GM12878 (cell line): Measurements from ENCODE around the gene CSTF1. TPM values are rescaled to one million over a fixed set of nuclear protein-coding genes. Genes with fewer than 3 reads are reported as not detected.
A peak's percentile ranks its signal among the peaks of the same experiment; 100 is the strongest.

Source experiments
- ASH2L ChIP-seq: fragments of 300-600, 200-600 bp; sonication (generic); IDR thresholded peaks from 2 replicates; pipeline ENCODE4 v1.6.1; 2017; ENCODE audit warnings: low read depth, mild to moderate bottlenecking, borderline replicate concordance
- ATF2 ChIP-seq: IDR thresholded peaks from 2 replicates; pipeline ENCODE4 v1.6.1; 2012; ENCODE audit warnings: low read length, inconsistent platforms
- CREB1 ChIP-seq: IDR thresholded peaks from 2 replicates; pipeline ENCODE4 v1.6.1; 2012; ENCODE audit warnings: low read depth, mild to moderate bottlenecking, inconsistent platforms
- DPF2 ChIP-seq: fragments of 450-650 bp; IDR thresholded peaks from 2 replicates; pipeline ENCODE4 v1.6.1; 2017; ENCODE audit warnings: mild to moderate bottlenecking
- FOXM1 ChIP-seq: IDR thresholded peaks from 2 replicates; pipeline ENCODE4 v1.6.1; 2012; ENCODE audit warnings: low read depth, mild to moderate bottlenecking, inconsistent platforms, low read length, moderate library complexity
- HCFC1 ChIP-seq: fragments of 150-350 bp; IDR thresholded peaks from 2 replicates; pipeline ENCODE4 v1.6.1; 2014; ENCODE audit warnings: low read length
- HDAC2 ChIP-seq: fragments of 200-600 bp; sonication (generic); IDR thresholded peaks from 2 replicates; pipeline ENCODE4 v1.6.1; 2017
- MXI1 ChIP-seq: fragments of 150-350 bp; IDR thresholded peaks from 2 replicates; pipeline ENCODE4 v1.6.1; 2011; ENCODE audit warnings: low read depth, mild to moderate bottlenecking, inconsistent platforms, low read length, improper control_type of control experiment
- MYB ChIP-seq: fragments of 150-350 bp; IDR thresholded peaks from 2 replicates; pipeline ENCODE4 v1.6.1; 2014; ENCODE audit warnings: mild to moderate bottlenecking, low read depth, low read length, borderline replicate concordance
- NBN ChIP-seq: fragments of 450-650 bp; IDR thresholded peaks from 2 replicates; pipeline ENCODE4 v1.6.1; 2016
- NFYA ChIP-seq: IDR thresholded peaks from 2 replicates; pipeline ENCODE4 v1.6.1; 2011; ENCODE audit warnings: low read depth, mild to moderate bottlenecking, low read length, improper control_type of control experiment, borderline replicate concordance
- PAX5 ChIP-seq: IDR thresholded peaks from 2 replicates; pipeline ENCODE4 v1.6.1; 2011; ENCODE audit warnings: low read depth, low read length, borderline replicate concordance
- RB1 ChIP-seq: fragments of 450-650 bp; formaldehyde crosslinking; IDR thresholded peaks from 2 replicates; pipeline ENCODE4 v1.6.1; 2017; ENCODE audit warnings: mild to moderate bottlenecking, borderline replicate concordance
- RBBP5 ChIP-seq: fragments of 200-600 bp; sonication (generic); conservative IDR thresholded peaks from 2 replicates; pipeline ENCODE4 v1.6.1; 2016
- SIX5 ChIP-seq: IDR thresholded peaks from 2 replicates; pipeline ENCODE4 v1.6.1; 2011; ENCODE audit warnings: mild to moderate bottlenecking, low read depth, low read length, moderate library complexity; ENCODE audit not compliant: severe bottlenecking
- SMC3 ChIP-seq: IDR thresholded peaks from 2 replicates; pipeline ENCODE4 v1.6.1; 2011; ENCODE audit warnings: low read length, improper control_type of control experiment, borderline replicate concordance
- STAT3 ChIP-seq: IDR thresholded peaks from 2 replicates; pipeline ENCODE4 v1.6.1; 2011; ENCODE audit warnings: low read depth, low read length, improper control_type of control experiment
- SUPT20H ChIP-seq: IDR thresholded peaks from 2 replicates; pipeline ENCODE4 v1.6.1; 2011; ENCODE audit warnings: low read depth, mild to moderate bottlenecking, low read length, moderate library complexity, borderline replicate concordance; ENCODE audit not compliant: control insufficient read depth
- YY1 ChIP-seq: IDR thresholded peaks from 2 replicates; pipeline ENCODE4 v1.6.1; 2011; ENCODE audit warnings: low read depth, mild to moderate bottlenecking, low read length
- polyA plus RNA-seq, 11 experiments: library from polyadenylated mRNA; depleted of rRNA in 4 of 11; unstranded in 6 of 11; stranded (reverse) in 5 of 11; fragments of >200 nt; fragmentation: Nextera tagmentation in 4 of 11; fragmentation: Illumina TruSeq in 1 of 11; extraction: Ambion mirVana in 4 of 11; extraction: Trizol in 1 of 11; gene quantifications; 1 replicate in 1 of 11; 2 replicates in 10 of 11; pipeline versions ENCODE4 v1.2.1 to v1.2.3, GENCODE V29; 2011 to 2016; ENCODE audit warnings: inconsistent platforms in 2 of 11, missing spikeins in 2 of 11, low read depth in 1 of 11
- total RNA-seq, 4 experiments: library from RNA; depleted of rRNA in 3 of 4; stranded (reverse); fragments of >200 nt in 3 of 4; fragmentation: Illumina TruSeq in 1 of 4; extraction: Trizol in 1 of 4; gene quantifications; 2 replicates each; pipeline versions ENCODE4 v1.2.1 to v1.2.3, GENCODE V29; 2013 to 2021
- TF ChIP-seq, protein P1 (sequence below): fragments of 450-650 bp; IDR thresholded peaks from 2 replicates; pipeline ENCODE4 v1.6.1; 2017; ENCODE audit warnings: borderline replicate concordance
- TF ChIP-seq, protein P2 (sequence below): IDR thresholded peaks from 2 replicates; pipeline ENCODE4 v1.6.1; 2012; ENCODE audit warnings: low read depth, low read length, improper control_type of control experiment
- TF ChIP-seq, protein P3 (sequence below): fragments of 450-650 bp; IDR thresholded peaks from 2 replicates; pipeline ENCODE4 v1.6.1; 2017; ENCODE audit warnings: antibody characterized with exemption, mild to moderate bottlenecking, moderate library complexity
- TF ChIP-seq, protein P4 (sequence below): IDR thresholded peaks from 2 replicates; pipeline ENCODE4 v1.6.1; 2012; ENCODE audit warnings: low read depth, low read length, improper control_type of control experiment
- TF ChIP-seq, protein P5 (sequence below): IDR thresholded peaks from 2 replicates; pipeline ENCODE4 v1.6.1; 2011; ENCODE audit warnings: low read depth, mild to moderate bottlenecking, low read length, moderate library complexity, borderline replicate concordance; ENCODE audit errors: extremely low read depth

The CSTF1 gene
- total and polyA plus RNA-seq, 10 of the 15 experiments (the other 5 are each of a cell fraction or from before 2014, with no cell fraction given): 41.8 to 89.1 (median 50.1) TPM

- TF ChIP-seq, protein P1, sequence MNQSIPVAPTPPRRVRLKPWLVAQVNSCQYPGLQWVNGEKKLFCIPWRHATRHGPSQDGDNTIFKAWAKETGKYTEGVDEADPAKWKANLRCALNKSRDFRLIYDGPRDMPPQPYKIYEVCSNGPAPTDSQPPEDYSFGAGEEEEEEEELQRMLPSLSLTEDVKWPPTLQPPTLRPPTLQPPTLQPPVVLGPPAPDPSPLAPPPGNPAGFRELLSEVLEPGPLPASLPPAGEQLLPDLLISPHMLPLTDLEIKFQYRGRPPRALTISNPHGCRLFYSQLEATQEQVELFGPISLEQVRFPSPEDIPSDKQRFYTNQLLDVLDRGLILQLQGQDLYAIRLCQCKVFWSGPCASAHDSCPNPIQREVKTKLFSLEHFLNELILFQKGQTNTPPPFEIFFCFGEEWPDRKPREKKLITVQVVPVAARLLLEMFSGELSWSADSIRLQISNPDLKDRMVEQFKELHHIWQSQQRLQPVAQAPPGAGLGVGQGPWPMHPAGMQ: no peak
- TF ChIP-seq YY1 (peak; percentile 99), FOXM1 (peak; percentile 66; the same call in 1 of the 2 replicates), MYB (no peak; the same call in 1 of the 2 replicates), PAX5 (no peak; the same call in 1 of the 2 replicates), NFYA (no peak; the same call in 1 of the 2 replicates), ASH2L (no peak), SIX5 (peak; percentile 73), STAT3 (no peak), NBN (peak; percentile 81; the same call in 1 of the 2 replicates), RB1 (peak; percentile 90; the same call in 1 of the 2 replicates), CREB1 (peak; percentile 99), SUPT20H (no peak), DPF2 (peak; percentile 18; the same call in 1 of the 2 replicates), ATF2 (no peak), SMC3 (no peak), MXI1 (peak; percentile 91), HDAC2 (0 out of 2 replicates have a peak, but pooled peaks have one; percentile 89), HCFC1 (peak; percentile 91), RBBP5 (0 out of 2 replicates have a peak, but pooled peaks have one; percentile 34)
- TF ChIP-seq, protein P2, sequence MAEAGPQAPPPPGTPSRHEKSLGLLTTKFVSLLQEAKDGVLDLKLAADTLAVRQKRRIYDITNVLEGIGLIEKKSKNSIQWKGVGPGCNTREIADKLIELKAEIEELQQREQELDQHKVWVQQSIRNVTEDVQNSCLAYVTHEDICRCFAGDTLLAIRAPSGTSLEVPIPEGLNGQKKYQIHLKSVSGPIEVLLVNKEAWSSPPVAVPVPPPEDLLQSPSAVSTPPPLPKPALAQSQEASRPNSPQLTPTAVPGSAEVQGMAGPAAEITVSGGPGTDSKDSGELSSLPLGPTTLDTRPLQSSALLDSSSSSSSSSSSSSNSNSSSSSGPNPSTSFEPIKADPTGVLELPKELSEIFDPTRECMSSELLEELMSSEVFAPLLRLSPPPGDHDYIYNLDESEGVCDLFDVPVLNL: peak; percentile 88
- TF ChIP-seq, protein P3, sequence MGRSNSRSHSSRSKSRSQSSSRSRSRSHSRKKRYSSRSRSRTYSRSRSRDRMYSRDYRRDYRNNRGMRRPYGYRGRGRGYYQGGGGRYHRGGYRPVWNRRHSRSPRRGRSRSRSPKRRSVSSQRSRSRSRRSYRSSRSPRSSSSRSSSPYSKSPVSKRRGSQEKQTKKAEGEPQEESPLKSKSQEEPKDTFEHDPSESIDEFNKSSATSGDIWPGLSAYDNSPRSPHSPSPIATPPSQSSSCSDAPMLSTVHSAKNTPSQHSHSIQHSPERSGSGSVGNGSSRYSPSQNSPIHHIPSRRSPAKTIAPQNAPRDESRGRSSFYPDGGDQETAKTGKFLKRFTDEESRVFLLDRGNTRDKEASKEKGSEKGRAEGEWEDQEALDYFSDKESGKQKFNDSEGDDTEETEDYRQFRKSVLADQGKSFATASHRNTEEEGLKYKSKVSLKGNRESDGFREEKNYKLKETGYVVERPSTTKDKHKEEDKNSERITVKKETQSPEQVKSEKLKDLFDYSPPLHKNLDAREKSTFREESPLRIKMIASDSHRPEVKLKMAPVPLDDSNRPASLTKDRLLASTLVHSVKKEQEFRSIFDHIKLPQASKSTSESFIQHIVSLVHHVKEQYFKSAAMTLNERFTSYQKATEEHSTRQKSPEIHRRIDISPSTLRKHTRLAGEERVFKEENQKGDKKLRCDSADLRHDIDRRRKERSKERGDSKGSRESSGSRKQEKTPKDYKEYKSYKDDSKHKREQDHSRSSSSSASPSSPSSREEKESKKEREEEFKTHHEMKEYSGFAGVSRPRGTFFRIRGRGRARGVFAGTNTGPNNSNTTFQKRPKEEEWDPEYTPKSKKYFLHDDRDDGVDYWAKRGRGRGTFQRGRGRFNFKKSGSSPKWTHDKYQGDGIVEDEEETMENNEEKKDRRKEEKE: no peak
- TF ChIP-seq, protein P4, sequence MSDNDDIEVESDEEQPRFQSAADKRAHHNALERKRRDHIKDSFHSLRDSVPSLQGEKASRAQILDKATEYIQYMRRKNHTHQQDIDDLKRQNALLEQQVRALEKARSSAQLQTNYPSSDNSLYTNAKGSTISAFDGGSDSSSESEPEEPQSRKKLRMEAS: peak; percentile 80
- TF ChIP-seq, protein P5, sequence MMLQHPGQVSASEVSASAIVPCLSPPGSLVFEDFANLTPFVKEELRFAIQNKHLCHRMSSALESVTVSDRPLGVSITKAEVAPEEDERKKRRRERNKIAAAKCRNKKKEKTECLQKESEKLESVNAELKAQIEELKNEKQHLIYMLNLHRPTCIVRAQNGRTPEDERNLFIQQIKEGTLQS: no peak
Measured at GRCh38 chr20:56392132-56392880, at the start of gene CSTF1, which contains the start of gene AURKA (continued).
